Activated CD4-positive, alpha-beta T cell treated with anti-CD3 and anti-CD28 coated beads for 4 hours (primary cell): Measurements from ENCODE around the gene PLCL1.

Source experiments
- DNase-seq, 2 donors: peaks; one replicate each; pipeline ENCODE4 v3.0.0-alpha.2; 2020

PLCL1 gene

GRCh38 chr2:197929886-197930227, 125.5 kb downstream of the PLCL1 start:
- no peak for DNase-seq

- DNase-seq = no peak
Measured at GRCh38 chr2:197930570-197931278, 126.3 kb downstream of the PLCL1 start.

GRCh38 chr2:197931661-197932312, 127.4 kb downstream of the PLCL1 start:
- DNase-seq = no peak

GRCh38 chr2:197932374-197932773, 128.0 kb downstream of the PLCL1 start:
- no peak for DNase-seq

- DNase-seq = no peak
Measured at GRCh38 chr2:197934261-197934933, 130.0 kb downstream of the PLCL1 start.

GRCh38 chr2:197934934-197935289, 130.5 kb downstream of the PLCL1 start:
- DNase-seq = no peak

- no peak for DNase-seq
Measured at GRCh38 chr2:197937814-197938213, 133.4 kb downstream of the PLCL1 start.

GRCh38 chr2:197938555-197938954, 134.2 kb downstream of the PLCL1 start:
- no peak for DNase-seq

GRCh38 chr2:197939787-197940186, 135.4 kb downstream of the PLCL1 start:
- DNase-seq = no peak

- no peak for DNase-seq
Measured at GRCh38 chr2:197940382-197940781, 136.0 kb downstream of the PLCL1 start.

GRCh38 chr2:197941715-197942114, 137.3 kb downstream of the PLCL1 start:
- DNase-seq = no peak

GRCh38 chr2:197943731-197944130, 139.3 kb downstream of the PLCL1 start:
- no peak for DNase-seq

GRCh38 chr2:197944416-197945096, 140.2 kb downstream of the PLCL1 start:
- no peak for DNase-seq

GRCh38 chr2:197946562-197946961, 142.2 kb downstream of the PLCL1 start:
- no peak for DNase-seq

GRCh38 chr2:197947219-197947757, 142.9 kb downstream of the PLCL1 start:
- DNase-seq = no peak

GRCh38 chr2:197949224-197949623, 144.8 kb downstream of the PLCL1 start:
- DNase-seq = no peak

GRCh38 chr2:197950006-197950405, 145.6 kb downstream of the PLCL1 start:
- DNase-seq = no peak

- no peak for DNase-seq
Measured at GRCh38 chr2:197950724-197951123, 146.3 kb downstream of the PLCL1 start.

GRCh38 chr2:197952540-197953202, 148.3 kb downstream of the PLCL1 start:
- DNase-seq = no peak

- no peak for DNase-seq
Measured at GRCh38 chr2:197954328-197954727, 149.9 kb downstream of the PLCL1 start.

- DNase-seq = no peak
Measured at GRCh38 chr2:197958592-197959150, 154.3 kb downstream of the PLCL1 start.

- no peak for DNase-seq
Measured at GRCh38 chr2:197959383-197959782, 155.0 kb downstream of the PLCL1 start.

GRCh38 chr2:197960786-197961185, 156.4 kb downstream of the PLCL1 start:
- no peak for DNase-seq
